Calu3 (cell line): Measurements from ENCODE around the gene CPSF3. TPM values are rescaled to one million over a fixed set of nuclear protein-coding genes. Genes with fewer than 3 reads are reported as not detected.

Source experiments
- BruUV-seq: library from RNA; stranded (reverse); fragments of 400-500 nt; replicated peaks from 2 replicates; lab custom pipeline; 2021; lab: Mats Ljungman, UMichigan
- CTCF ChIA-PET: fragments of 300-600 bp; sonication (Branson Sonifier 250); formaldehyde crosslinking; loops from one replicate; lab custom pipeline; 2022; ENCODE audit warnings: antibody characterized with exemption; lab: Charles Lee
- DNase-seq: peaks from one replicate; pipeline ENCODE4 v3.0.0; 2022
- H3K27ac Mint-ChIP-seq: one replicate; pipeline ENCODE4 v1.8.0; 2022; ENCODE audit warnings: mixed read lengths; ENCODE audit not compliant: unreplicated experiment
- H3K27me3 Mint-ChIP-seq: one replicate; pipeline ENCODE4 v1.8.0; 2022; ENCODE audit warnings: mixed read lengths; ENCODE audit not compliant: unreplicated experiment
- H3K36me3 Mint-ChIP-seq: one replicate; pipeline ENCODE4 v1.8.0; 2022; ENCODE audit warnings: mild to moderate bottlenecking, moderate library complexity, mixed read lengths; ENCODE audit not compliant: insufficient read depth, unreplicated experiment
- H3K4me1 Mint-ChIP-seq: one replicate; pipeline ENCODE4 v1.8.0; 2022; ENCODE audit warnings: mild to moderate bottlenecking, low read depth, mixed read lengths; ENCODE audit not compliant: unreplicated experiment
- H3K4me3 Mint-ChIP-seq: one replicate; pipeline ENCODE4 v1.8.0; 2022; ENCODE audit warnings: mild to moderate bottlenecking, low read depth, moderate library complexity, mixed read lengths; ENCODE audit not compliant: unreplicated experiment
- H3K9me3 Mint-ChIP-seq: one replicate; pipeline ENCODE4 v1.8.0; 2022; ENCODE audit warnings: low read depth, mixed read lengths; ENCODE audit not compliant: unreplicated experiment
- intact Hi-C: fragments of 100-400 bp; cut with micrococcal nuclease; formaldehyde crosslinking; loops from one replicate; pipeline ENCODE4 v1.10.0; 2022; ENCODE audit not compliant: unreplicated experiment
- total RNA-seq: library from RNA; stranded (reverse); gene quantifications from 2 replicates; pipeline ENCODE4 v1.2.3, GENCODE V29; 2022
- TF ChIP-seq, protein P1 (sequence below): fragments of 200-600 bp; IDR thresholded peaks from one replicate; pipeline ENCODE4 v1.8.0; 2022; ENCODE audit warnings: antibody characterized with exemption; ENCODE audit not compliant: unreplicated experiment

CPSF3 gene
- total RNA-seq, 1 experiment from 2014 or later = 56.7 TPM

DNA sequence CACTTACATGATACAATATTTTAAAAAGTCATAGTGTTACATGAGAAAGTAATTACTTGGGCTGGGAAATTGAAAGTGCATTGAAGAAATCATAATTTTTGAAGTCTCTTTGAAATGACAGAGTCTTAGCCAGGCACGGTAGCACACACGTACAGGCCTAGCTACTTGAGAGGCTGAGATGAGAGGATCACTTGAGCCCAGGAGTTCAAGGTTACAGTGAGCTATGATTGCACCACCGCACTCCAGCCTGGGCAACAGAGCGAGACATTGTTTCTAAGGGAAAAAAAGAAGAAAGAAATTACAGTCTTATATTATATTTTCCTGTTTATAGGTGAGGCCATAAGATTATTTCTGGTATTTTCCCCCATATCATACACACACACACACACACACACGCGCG lies 41.7 kb downstream of the CPSF3 start:
- CTCF ChIA-PET = no interaction called here
- H3K36me3 Mint-ChIP-seq = peaks cover 30% of the 10 kb centered on the region

DNA sequence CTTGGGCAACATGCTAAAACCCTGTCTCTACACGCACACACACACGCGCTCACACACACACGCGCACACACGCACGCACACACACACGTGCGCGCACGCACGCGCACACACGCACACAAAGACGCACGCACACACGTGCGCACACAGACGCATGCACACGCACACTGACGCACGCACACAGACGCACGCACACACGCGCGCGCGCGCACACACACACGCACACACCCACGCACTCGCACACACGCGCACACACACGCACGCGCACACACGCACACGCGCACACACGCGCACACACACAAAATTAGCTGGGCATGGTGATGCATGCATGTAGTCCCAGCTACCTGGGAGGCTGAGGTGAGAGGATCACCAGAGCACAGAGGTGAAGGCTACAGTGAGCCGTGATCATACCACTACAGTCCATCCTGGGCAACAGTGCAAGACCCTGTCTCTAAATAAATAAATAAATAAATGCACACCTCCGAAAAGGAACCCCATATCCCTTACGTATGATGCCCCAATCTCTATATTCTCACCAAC lies 42.8 kb downstream of the CPSF3 start:
- Mint-ChIP-seq H3K36me3 (peaks cover 30% of the 10 kb centered on the region), H3K27me3 (no peaks in the 10 kb centered on the region), H3K27ac (no peak overlapping the region), H3K9me3 (no peaks in the 10 kb centered on the region), H3K4me3 (no peak overlapping the region), H3K4me1 (no peaks in the 10 kb centered on the region)
- TF ChIP-seq, protein P1, sequence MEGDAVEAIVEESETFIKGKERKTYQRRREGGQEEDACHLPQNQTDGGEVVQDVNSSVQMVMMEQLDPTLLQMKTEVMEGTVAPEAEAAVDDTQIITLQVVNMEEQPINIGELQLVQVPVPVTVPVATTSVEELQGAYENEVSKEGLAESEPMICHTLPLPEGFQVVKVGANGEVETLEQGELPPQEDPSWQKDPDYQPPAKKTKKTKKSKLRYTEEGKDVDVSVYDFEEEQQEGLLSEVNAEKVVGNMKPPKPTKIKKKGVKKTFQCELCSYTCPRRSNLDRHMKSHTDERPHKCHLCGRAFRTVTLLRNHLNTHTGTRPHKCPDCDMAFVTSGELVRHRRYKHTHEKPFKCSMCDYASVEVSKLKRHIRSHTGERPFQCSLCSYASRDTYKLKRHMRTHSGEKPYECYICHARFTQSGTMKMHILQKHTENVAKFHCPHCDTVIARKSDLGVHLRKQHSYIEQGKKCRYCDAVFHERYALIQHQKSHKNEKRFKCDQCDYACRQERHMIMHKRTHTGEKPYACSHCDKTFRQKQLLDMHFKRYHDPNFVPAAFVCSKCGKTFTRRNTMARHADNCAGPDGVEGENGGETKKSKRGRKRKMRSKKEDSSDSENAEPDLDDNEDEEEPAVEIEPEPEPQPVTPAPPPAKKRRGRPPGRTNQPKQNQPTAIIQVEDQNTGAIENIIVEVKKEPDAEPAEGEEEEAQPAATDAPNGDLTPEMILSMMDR = no peak
- no TSS peak for BruUV-seq
- intact Hi-C loops = no loop called here
- DNase-seq = no peak
- CTCF ChIA-PET = no interaction called here

More for the DNA sequence above, 41.7 kb downstream of the CPSF3 start:
- no TSS peak for BruUV-seq
- H3K4me3 Mint-ChIP-seq = no peak overlapping the region
- no peak for DNase-seq
- no peaks in the 10 kb centered on the region for H3K4me1 Mint-ChIP-seq
- TF ChIP-seq, protein P1 = no peak
- H3K27me3 Mint-ChIP-seq = no peaks in the 10 kb centered on the region
- intact Hi-C loops = no loop called here
- H3K27ac Mint-ChIP-seq = no peak overlapping the region
- no peaks in the 10 kb centered on the region for H3K9me3 Mint-ChIP-seq

DNA sequence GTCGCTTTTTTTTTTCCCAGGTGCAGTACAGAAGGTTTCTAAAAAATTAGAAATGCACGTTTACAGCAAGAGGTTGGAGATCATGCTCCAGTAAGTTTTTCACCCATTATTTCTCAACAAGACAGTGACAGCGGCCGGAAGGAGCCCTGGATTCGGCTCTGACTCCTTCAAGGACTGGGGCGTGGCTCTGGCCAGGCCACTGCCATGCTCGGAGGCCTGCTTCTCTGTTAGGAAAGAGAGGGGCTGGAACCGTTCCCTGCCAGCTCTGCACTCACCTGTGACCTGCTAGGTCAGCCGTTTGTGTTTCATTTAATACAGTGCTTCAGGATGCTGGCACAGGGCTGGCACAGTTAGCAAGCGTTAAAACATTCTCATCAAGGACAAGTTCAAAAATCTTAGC lies 44.2 kb downstream of the CPSF3 start:
- CTCF ChIA-PET = no interaction called here
- no TSS peak for BruUV-seq
- Mint-ChIP-seq H3K36me3 (peaks cover 33% of the 10 kb centered on the region), H3K27me3 (no peaks in the 10 kb centered on the region), H3K4me3 (no peak overlapping the region), H3K27ac (no peak overlapping the region), H3K9me3 (no peaks in the 10 kb centered on the region), H3K4me1 (no peaks in the 10 kb centered on the region)
- TF ChIP-seq, protein P1 = no peak
- intact Hi-C loops = no loop called here
- no peak for DNase-seq

DNA sequence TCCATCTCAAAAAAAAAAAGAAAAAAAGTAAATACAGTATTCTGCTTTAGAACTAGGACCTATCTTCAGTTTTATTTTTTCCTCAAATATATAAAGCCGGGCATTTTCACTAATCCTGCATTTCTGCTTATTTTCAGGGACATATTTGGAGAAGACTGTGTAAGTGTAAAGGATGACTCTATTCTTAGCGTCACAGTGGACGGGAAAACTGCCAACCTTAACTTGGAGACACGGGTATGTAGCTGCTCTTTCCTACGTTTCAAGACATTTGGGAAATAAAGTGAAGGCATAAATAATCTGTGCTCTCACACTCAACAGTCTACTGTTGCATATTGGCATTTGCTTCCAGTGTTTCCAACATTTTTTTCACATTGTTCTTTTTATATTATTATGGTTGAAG lies 47.8 kb downstream of the CPSF3 start:
- H3K27me3 Mint-ChIP-seq = no peaks in the 10 kb centered on the region
- intact Hi-C loops = no loop called here
- TF ChIP-seq, protein P1 = no peak
- no TSS peak for BruUV-seq
- H3K4me1 Mint-ChIP-seq = no peaks in the 10 kb centered on the region
- CTCF ChIA-PET = no interaction called here
- H3K27ac Mint-ChIP-seq = no peak overlapping the region
- peaks cover 46% of the 10 kb centered on the region for H3K36me3 Mint-ChIP-seq
- H3K9me3 Mint-ChIP-seq = no peaks in the 10 kb centered on the region
- no peak for DNase-seq
- no peak overlapping the region for H3K4me3 Mint-ChIP-seq
